Mammary epithelial cell (primary cell): ENCODE measurements around the gene ACOT12.

Experiments
- EZH2 ChIP-seq: IDR thresholded peaks from 2 replicates; pipeline ENCODE4 v1.6.1; 2012; ENCODE audit warnings: low read length, inconsistent platforms, borderline replicate concordance
- TF ChIP-seq, protein P1 (sequence below), 2 donors: IDR thresholded peaks in 1 of 2; conservative IDR thresholded peaks in 1 of 2; 2 replicates each; pipeline ENCODE4 v1.5.1; 2011 to 2012; ENCODE audit warnings: inconsistent platforms in 2 of 2, low read length in 2 of 2, mild to moderate bottlenecking in 2 of 2, control low read depth in 1 of 2, low read depth in 1 of 2; ENCODE audit not compliant: insufficient read depth in 1 of 2; ENCODE audit errors: extremely low read depth in 1 of 2

- TF ChIP-seq, protein P1, sequence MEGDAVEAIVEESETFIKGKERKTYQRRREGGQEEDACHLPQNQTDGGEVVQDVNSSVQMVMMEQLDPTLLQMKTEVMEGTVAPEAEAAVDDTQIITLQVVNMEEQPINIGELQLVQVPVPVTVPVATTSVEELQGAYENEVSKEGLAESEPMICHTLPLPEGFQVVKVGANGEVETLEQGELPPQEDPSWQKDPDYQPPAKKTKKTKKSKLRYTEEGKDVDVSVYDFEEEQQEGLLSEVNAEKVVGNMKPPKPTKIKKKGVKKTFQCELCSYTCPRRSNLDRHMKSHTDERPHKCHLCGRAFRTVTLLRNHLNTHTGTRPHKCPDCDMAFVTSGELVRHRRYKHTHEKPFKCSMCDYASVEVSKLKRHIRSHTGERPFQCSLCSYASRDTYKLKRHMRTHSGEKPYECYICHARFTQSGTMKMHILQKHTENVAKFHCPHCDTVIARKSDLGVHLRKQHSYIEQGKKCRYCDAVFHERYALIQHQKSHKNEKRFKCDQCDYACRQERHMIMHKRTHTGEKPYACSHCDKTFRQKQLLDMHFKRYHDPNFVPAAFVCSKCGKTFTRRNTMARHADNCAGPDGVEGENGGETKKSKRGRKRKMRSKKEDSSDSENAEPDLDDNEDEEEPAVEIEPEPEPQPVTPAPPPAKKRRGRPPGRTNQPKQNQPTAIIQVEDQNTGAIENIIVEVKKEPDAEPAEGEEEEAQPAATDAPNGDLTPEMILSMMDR (conservative IDR thresholded peaks at IDR 0.05 in 1 of 2, IDR thresholded peaks at IDR 0.05 in 1 of 2; ENCODE audit: extremely low read depth in 1 of 2, insufficient read depth in 1 of 2, low read depth in 1 of 2, low read length in 2 of 2): no peak
- no peak for TF ChIP-seq EZH2
These were observed 14.6 kb upstream of the ACOT12 start for GRCh38 chr5:81408496-81408895.
